HG02885 (cell line): Measurements from ENCODE around the gene TMEM63B.
"Not testable (repeated sequence)": the region's sequence is repeated elsewhere in the genome, so short reads cannot be mapped to it uniquely, and the experiment has no call there.

Experiments used
- ATAC-seq: cut with Tn5 transposase; IDR thresholded peaks from one replicate; pipeline ENCODE4 v1.9.1; 2021; ENCODE audit warnings: mild to moderate bottlenecking; ENCODE audit not compliant: unreplicated experiment, poor library complexity

The TMEM63B gene

DNA sequence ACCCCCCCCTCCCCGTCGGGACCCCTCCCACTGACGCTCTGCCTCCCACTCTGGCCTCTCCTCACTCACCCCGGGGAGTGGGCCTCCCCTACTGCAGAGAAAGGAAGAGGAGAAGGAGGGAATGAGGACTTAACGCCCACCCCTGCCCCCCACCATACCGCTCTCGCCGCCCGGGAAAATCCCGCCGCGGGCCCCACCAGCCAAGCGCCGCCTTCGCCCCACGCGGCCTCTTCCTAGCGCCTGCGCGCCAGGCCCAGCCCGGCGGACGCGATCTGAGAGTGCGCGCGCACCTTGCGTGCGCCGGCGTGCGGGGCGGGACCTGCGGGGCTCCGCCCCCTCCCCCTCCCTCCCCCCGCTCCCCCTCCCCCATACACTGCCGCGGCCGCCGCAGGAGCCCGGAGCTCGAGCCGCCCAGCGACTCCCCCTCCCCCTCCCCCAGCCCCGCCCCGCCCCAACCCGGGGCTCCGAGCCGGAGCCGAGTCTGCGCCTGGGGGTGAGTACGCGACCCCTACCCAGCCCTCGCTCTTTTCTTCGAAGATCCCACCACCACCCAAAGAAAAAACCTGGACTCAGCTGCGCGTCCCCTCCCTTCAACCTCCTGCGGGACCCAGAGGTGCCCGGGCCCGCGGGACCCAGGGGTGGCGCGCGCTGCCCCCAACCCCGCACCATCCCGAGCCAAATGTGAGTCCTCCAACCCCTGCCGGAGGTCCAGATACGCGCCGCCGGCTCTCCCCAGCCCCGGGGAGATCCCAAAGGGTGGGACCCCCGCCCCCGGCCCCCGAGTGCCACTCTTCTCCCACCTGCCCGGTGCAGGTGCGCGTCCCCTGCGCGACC lies at the start of gene TMEM63B, which contains the start of gene MRPL14:
Gene TMEM63B (plus strand): TSS at position 369 of the 834 bp plus-strand sequence. CDS start 7,031 bp downstream, outside the sequence.
Gene MRPL14 (minus strand): TSS at position 267 of the 834 bp plus-strand sequence. CDS start 10,841 bp downstream, outside the sequence.
- ATAC-seq = peak; percentile 77

DNA sequence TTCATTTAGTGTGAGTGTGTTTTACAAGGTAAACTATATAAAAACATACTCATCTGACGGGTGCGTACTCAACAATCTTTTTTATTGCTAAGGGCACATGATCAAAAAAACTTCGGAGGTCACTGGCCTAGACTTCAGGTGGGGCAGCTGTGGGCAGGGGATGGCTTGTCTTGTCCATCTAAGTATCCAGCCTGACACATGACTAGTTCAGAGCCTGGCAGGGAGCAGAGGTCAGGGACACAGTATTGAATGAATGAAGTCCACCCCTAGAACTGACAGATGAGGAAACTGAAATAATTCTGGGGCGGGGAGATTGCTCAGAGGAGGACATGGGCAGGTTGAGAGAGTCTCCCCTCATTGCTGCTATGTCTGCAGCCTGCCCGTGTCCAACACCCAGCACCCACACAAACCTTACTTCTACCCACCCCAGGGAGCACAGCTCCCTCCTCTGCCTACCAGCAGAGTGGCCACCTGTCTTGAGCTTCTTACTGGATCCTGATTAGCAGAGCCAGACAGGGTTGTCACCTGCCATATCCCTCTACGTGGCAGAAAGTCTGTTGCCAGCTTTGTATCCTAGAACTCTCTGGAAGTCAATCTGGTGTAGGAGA lies 49.0 kb upstream of the TMEM63B start:
- no peak for ATAC-seq

DNA sequence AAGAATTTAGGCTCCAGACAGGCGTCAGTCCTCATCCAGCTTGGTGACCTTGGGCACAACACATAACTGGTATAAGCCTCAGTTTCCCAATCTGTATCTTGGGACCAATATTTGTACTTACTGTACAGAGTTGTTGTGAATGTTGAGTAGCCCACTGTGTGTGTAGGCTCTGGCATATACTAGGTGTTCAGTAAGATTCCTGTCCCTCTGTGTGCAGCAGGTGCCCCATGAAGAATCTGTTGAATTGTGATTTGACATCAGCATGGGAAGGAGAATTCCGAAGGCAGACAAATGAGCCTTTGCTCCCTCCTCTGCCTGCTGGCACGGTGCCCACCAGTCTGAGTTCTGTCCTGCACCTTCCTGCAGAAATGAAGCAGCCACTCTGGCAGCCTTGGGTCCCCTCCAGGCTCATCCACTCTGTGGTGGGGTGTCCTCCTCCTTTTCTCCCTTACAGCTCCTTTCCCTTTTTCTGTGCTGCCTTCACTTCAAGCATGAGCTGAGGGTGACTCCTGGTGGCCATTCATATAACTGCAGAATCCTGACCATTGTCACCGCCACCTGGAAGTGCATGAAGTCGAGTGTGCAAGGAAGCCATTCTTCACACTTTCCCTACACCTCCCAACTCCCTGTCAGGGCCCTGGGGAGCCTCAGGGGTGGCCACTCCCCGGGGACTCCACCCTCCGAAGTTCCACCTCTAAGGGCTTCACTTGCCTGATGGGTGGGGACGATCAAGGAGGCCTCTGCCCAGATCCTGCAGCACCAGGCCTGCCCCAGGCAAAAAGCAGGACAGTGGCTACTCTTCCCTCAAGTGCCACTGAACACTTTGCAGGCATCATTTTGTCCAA lies 48.3 kb upstream of the TMEM63B start:
- ATAC-seq = peak; percentile 36

DNA sequence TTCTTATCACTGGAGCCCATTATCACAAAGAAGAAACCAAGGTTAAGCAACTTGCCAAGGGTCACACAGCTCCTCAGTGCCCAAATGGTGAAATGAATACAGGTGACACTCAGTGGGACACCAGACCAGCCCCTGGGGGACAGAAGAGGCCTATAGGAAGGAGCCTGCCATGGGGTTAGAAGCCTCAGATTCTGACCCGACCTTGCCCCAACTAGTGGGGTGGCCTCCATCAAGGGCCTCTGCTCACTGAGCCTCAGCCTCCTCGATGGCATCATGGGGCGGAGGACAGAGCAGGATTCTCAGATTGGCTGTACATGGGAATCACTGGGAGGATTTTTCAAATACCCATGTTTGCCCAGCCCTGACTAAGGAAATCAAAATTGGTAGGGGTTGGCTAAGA lies 47.7 kb upstream of the TMEM63B start:
- ATAC-seq = no peak

DNA sequence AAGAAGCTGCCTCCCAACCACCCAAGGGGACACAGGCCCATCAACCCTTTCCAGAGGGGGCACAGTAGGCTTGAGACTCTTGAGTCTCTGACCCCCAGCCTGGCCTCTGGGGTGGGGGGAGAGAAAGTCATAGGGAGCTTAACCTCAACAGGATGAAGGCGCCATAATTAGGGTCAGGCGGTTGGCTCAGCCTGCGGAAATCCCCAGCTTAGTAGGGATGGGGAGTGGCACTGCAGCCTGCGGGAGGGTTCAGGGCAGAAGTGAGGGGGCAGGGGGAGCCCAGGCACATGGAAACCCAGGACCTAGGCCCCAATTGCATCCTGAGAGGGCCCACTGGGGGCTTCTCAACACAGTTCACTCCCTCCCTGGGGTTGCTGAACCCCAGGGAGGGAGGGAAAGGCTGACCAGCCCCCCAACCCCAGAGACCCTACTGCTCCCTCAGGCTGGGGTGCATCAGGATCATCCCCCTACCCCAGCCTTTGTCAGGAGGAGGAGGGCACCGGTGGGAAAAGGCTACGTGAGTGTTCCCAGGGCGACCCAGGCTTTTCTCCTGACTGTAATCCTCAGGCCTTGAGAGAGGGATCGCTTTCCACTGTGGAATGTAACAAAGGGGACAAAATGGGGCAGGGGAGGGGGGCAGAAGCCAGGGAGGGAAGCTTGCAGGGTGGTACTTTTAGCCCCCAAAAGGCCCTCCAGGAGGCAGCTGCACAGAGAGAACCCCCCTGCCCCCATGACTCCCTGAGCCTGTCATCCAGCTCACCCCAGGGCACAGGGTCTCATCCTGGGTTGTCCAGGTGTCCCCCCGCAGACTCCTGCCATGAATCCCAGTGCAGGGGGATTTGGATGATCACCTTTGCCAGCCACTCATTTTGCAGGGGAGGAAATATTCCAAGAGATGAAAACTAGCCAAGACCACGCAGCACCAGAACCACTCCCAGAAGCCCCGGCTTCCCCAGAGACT lies 46.5 kb upstream of the TMEM63B start:
- ATAC-seq = no peak

DNA sequence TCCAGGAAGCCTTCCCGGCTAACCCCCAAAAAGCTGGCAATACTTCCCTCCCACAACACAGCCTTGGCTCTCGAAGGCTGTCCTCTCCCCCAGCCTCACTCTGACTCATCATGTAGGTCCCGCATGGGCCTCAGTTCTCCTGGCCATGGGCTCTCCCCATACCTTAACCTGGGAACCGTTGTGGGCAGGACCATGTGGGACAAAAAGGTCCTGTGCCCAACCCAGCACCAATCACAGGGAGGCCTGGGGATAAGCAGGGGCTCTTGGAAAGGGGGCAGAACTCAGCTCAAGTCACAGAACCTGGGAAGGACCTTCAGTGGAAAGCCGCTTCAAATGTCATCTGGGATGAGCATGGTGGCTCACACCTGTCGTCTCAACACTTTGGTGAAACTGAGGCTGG lies 45.6 kb upstream of the TMEM63B start:
- no peak for ATAC-seq

DNA sequence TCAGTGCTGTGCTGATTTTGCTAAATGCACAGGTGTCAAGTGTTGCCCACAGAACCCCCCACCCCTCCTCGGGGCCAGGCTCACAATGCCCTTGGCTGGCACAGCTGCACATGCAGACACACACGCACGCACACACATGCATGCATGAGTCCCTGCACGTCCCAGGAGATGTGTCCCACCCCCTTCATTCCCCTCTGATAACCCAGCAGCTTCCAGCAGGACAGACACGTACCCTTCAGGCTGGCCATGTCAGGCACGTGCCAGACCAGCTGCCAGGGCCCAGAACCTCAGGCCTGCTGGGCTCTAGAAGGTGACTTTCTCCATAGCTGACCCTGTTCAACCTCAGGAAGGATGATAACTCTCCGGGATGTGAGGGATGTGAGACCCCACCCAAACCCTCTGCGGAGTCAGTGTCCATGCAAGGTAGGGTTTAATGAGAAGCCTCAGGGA lies 44.5 kb upstream of the TMEM63B start:
- ATAC-seq = no peak

DNA sequence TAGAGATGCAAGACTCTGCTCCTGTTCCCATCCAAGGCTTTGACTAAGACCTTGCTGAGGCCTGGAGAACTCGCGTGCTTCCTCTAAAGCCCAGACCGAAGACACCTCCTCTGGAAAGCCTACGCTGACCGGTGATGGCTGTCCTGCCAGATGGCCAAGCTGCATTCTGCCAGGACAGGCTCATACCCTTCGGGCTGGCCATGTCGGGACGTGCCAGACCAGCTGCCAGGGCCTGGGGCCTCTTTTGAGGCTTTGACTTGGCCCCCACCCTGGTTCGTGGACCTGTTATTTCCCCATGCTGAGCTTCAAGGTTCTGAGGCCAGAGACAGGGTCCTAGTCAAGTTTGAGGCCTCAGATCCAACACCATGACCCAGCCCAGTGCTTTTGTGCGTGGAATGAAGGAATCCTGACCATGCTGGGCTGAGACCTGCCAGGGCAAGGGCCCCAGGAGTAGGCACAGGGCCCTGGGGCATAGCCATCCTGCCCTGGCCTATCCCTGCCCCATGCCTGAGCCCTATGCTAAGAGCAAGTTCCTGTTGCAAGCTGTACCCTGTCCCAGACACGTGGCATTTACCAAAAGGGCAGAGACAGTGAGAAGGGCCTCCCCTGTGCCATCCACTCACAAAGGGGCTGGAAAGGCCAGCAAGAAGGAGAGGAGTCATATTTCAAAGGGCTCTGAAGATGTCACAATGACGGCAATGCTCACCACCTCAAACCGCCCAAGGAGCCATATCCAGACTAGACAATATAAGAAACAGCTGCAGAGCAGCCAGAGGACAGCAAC lies 42.9 kb upstream of the TMEM63B start:
- no peak for ATAC-seq

DNA sequence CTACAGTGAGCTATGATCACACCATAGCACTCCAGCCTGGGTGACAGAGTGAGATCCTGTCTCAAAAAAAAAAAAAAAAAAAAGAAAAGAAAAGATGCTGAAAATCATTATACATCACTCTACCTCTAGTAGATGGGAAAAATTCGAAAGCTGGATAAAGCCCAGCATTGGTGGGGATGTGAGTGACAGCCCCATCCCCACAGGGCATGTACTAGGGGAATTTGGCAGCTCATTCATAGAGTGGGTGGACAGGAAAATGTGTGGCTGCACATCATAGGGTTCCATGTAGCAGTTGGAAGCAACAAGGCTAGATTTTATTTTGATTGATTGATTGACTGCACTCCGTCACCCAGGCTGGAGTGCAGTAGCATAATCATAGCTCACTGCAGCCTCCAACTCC lies 42.1 kb upstream of the TMEM63B start:
- ATAC-seq = no peak

DNA sequence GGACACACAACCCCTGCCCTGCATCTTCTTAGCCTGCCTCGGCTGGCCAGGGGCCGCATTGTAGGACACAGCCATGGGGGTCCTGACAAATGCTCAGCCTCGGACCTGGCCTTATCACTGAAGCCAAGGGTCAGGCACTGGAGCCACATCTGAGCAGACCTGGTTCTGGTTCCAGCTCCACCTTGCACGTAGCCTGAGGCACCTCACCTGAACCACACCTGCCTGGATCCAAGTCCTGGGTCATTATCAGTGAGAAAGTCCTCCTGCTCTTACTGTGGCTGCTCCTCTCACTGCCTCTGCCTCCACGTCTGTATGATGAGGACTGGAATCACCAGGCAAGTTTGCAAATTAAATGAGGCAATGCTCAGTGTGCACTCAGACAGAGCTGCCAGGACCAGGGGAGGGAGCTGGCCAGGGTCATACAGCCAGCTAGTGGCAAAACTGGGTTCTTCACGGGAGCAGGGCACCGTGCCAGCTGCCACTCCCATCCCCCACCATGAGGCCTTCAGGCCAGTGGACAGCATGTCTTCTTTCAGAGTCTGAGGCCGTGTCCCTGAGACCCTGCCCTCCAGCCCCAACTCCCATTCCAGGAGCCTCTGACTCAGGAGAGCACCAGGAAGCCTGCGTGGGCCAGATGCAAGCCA lies 40.3 kb upstream of the TMEM63B start:
- ATAC-seq = no peak

DNA sequence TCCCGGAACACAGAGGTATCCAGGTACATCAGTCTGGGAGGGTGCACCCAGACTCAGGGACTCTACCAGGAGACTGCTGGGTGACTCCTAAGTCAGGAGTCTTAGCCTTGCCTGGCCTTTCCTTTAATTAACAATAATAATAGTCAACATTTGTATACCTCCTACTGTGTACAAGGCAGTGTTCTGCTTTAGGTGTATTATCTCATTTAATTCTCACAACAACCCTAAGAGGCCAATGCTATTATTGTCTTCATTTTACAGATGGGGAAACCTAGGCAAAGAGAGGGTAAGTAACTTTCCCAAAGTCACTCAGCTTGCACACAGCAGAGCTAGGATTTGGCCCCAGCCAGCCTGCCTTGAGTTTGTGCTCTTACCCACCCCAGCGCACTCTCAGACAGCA lies 39.7 kb upstream of the TMEM63B start:
- no peak for ATAC-seq

DNA sequence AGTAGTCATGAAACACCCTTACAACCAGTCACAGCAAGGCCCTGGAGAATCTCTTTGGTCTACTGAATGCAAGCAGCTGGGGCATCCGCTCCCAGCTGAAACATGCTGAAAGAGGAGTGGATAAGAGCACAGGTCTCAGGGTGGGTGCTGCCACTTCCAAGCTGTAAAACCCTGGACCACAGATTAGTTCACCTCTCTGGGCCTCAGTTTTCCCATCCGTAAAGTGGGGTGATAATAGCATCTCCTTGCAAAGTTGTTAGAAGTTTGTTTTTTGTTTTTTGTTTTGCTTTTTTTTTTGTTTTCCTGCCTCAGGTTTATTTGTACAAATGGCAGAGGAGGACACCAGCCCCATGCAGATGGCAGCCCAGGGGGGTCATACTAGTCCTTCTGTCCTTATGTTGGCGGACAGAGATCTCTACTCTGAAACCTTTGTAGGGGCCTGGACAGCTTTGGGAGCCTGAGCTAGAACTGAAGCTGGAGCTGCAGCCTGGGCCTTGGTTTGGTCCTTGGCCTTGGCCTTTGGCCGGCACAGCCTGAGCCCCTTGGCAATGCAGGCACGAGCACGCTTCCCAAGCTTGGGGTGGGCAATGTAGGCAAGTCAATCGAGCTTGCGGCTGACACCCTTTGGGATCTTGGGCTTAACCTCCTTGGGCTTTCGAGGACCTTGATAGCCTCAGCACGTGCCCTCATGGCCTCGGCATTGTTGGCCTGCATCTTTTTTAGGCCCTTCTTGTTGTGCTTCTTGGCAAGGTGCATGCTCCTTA lies 38.3 kb upstream of the TMEM63B start:
- ATAC-seq = no peak

DNA sequence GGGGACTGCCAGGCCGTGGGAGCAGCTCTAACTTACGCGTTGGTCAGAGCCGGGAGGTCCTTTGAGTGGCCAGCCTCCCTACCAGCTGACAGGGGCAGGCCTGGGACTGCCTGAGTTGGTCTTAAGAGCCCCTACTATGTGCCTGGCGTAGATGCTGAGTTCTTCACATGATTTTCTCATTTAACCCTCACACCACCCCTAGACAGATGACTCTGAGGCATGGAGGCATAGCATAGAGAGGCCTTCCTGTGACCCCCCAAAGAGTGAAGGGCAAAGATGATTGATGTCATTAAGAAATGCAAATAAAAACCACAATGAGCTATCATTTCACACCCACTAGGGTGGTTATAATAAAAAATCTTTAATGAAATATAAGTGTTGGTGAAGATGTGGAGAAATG lies 36.9 kb upstream of the TMEM63B start:
- ATAC-seq = no peak

DNA sequence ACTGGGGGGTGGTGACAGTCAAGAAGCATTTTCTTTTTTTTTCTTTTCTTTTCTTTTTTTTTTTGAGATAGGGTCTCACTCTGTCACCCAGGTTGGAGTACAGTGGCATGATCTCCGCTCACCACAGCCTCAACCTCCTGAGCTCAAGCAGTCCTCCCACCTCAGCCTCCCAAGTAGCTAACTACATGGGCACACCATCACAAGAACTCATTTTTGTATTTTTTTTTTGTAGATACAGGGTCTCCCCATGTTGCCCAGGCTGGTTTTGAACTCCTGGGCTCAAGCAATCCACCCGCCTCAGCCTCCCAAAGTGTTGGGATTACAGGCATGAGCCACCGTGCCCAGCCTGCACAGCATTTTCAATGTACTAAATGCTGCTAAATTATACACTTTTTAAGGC lies 36.0 kb upstream of the TMEM63B start:
- not testable (repeated sequence) for ATAC-seq

DNA sequence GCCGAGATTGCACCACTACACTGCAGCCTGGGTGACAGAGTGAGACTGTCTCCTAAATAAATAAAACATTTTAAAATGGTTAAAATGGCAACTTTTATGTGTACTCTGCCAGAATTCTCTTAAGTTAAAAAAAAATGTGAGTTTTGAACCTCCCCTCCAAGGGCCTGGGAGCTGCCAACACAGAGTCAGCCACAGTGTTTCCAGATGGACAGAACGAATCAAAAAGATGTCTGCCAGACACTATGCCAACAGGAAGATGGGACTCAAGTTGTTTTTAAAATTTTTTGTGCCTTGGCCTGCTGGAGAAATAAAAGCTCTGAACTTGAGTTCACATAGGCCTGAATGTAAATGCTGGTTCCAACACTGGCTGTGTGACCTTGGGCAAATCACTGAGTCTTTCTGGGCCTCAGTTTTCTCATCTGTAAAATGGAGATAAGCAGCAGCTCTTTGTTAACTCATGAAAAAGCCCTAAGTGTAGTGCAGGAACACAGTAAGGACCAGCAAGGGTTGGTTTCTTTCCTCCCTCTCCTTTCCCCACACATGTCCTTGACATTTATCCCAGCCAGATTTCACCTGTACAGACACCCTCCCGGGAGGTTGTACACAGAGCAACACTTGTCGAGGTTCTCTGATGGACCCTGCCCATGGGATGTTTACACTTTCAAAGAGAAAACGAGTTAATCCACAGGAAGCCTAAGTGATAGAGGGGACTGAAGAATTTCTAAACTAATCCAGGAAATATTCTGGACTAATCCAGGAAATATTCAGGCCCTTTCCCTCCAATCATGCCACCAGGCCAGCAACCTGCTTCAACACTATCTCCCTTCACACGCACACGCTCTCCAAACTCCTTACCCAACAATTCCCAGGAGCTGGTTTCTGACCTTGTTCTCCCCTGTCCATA lies 35.1 kb upstream of the TMEM63B start:
- ATAC-seq = no peak

DNA sequence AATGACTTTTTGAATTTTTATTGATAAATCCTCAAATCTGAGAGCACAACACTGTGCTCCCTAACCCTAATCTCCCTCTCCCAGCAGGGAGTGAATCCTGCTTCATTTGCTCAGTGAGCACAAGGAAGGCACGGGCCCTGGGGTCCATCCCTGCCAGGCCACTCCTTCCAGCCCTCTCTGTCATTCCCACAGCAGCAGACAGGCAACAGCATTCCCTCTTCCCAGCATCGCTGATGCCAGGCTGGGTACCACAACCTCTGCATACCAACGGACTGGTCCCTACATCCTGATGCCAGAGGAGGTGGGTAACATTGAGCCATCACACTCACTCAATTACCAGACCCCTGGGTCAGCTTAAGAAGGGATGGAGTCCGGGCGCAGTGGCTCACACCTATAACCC lies 34.3 kb upstream of the TMEM63B start:
- ATAC-seq = no peak
